ENCODE results near the gene RASA2. TPM values are rescaled to one million over a fixed set of nuclear protein-coding genes. Genes with fewer than 3 reads are reported as not detected.

RASA2 gene
- total and polyA plus RNA-seq, 2 of the 8 experiments (the other 6 are each of a cell fraction or from before 2014, with no cell fraction given): 3.5 to 15.9 TPM

GRCh38 chr3:141578202-141578973, 91.6 kb downstream of the RASA2 start:
- ChIA-PET CTCF (ENCODE audit: partially characterized antibody) (interaction anchor here (2.4 kb wide), 1 partner anchor 66 kb away, joined by 14 read pairs; no protein-coding TSS in a partner anchor), POLR2A (ENCODE audit: partially characterized antibody) (no interaction called here)
- no peak overlapping the region for H3K4me3 ChIP-seq (ENCODE audit: extremely low read depth in 1 of 4, insufficient read depth in 2 of 4, low read depth in 3 of 4, low read length in 4 of 4)
- H3K9ac ChIP-seq (replicated peaks in 1 of 4; ENCODE audit: extremely low read depth in 1 of 4, low read depth in 3 of 4, low read length in 3 of 4): no peak overlapping the region
- no peak overlapping the region for H4K8ac ChIP-seq (ENCODE audit: extremely low read depth, insufficient read depth, low read length)
- WGBS, 2 experiments (ENCODE audit: extremely low coverage in 1 of 2, insufficient coverage in 1 of 2, insufficient read length in 1 of 2, insufficient replicate concordance in 2 of 2, low coverage in 1 of 2, low lambda C conversion rate in 2 of 2, missing lambda C conversion rate in 1 of 2): 92% methylated on average over 4 of the region's 4 CpGs; no CpG with 5 or more reads in 1 of the 2 experiments
- no peak overlapping the region for H2AFZ ChIP-seq (ENCODE audit: low read length)
- H3K4me2 ChIP-seq (ENCODE audit: insufficient read depth in 1 of 2, low read depth in 2 of 2, low read length in 2 of 2): no peak overlapping the region
- H4K91ac ChIP-seq (replicated peaks; ENCODE audit: insufficient read length, low read length): no peak overlapping the region
- no peaks in the 10 kb centered on the region for H3K23me2 ChIP-seq (ENCODE audit: low read depth, low read length)
- no peak overlapping the region for H2BK15ac ChIP-seq (ENCODE audit: low read length)
- H3K4me1 ChIP-seq (replicated peaks in 1 of 4; ENCODE audit: control insufficient read depth in 3 of 4, insufficient read depth in 4 of 4, low read length in 3 of 4): no peaks in the 10 kb centered on the region
- H2BK20ac ChIP-seq (ENCODE audit: low read length): no peak overlapping the region
- H3K79me2 ChIP-seq (ENCODE audit: control insufficient read depth in 1 of 2, insufficient read depth in 2 of 2, low read length in 2 of 2): no peaks in the 10 kb centered on the region
- H3K23ac ChIP-seq (ENCODE audit: insufficient read length): no peak overlapping the region
- no peaks in the 10 kb centered on the region for H4K20me1 ChIP-seq (replicated peaks in 1 of 2; ENCODE audit: control insufficient read depth in 1 of 2, insufficient read depth in 2 of 2, low read length in 2 of 2)
- FAIRE-seq: no peak
- no peak overlapping the region for H3K14ac ChIP-seq (ENCODE audit: insufficient read length)
- H3K18ac ChIP-seq (ENCODE audit: extremely low read depth, low read length): no peak overlapping the region
- no peak overlapping the region for H3K4ac ChIP-seq (replicated peaks; ENCODE audit: insufficient read length, low read depth, low read length)
- no peak overlapping the region for H2AK5ac ChIP-seq (ENCODE audit: low read depth, low read length)
- H3K27ac ChIP-seq (ENCODE audit: low read depth, low read length): no peak overlapping the region
- H3K79me1 ChIP-seq (ENCODE audit: low read depth, low read length): no peaks in the 10 kb centered on the region
- no peak overlapping the region for H2BK5ac ChIP-seq (ENCODE audit: low read depth, low read length)
- H3K9me3 ChIP-seq (ENCODE audit: insufficient read depth in 2 of 2, low read depth in 1 of 2, low read length in 1 of 2): no peaks in the 10 kb centered on the region
- peaks cover 0 to 27% (median 12%) of the 10 kb centered on the region in 4 experiments; a peak in 6 of 8 replicates for H3K36me3 ChIP-seq (ENCODE audit: control insufficient read depth in 2 of 4, insufficient read depth in 4 of 4, low read length in 3 of 4)
- DNase-seq (ENCODE audit: low read depth in 1 of 2, low spot score in 2 of 2): no peak
- H2BK120ac ChIP-seq (replicated peaks; ENCODE audit: low read depth, low read length): no peak overlapping the region
- H4K5ac ChIP-seq (ENCODE audit: insufficient read length, low read depth, low read length): no peak overlapping the region
- no peak overlapping the region for H3K56ac ChIP-seq (replicated peaks; ENCODE audit: insufficient read length, low read depth, low read length)
- H3K27me3 ChIP-seq (replicated peaks in 1 of 4; ENCODE audit: control insufficient read depth in 3 of 4, extremely low read depth in 1 of 4, insufficient read depth in 3 of 4, low read length in 3 of 4): no peaks in the 10 kb centered on the region
- no peak overlapping the region for H2BK12ac ChIP-seq (ENCODE audit: low read depth, low read length)
- TF ChIP-seq CBX5 (IDR thresholded peaks at IDR 0.05; ENCODE audit: low read depth, low read length) (no peak), POLR2A (IDR thresholded peaks at IDR 0.05; ENCODE audit: control extremely low read depth in 1 of 2, low read depth in 2 of 2, low read length in 2 of 2) (no peak), POLR2AphosphoS5 (IDR thresholded peaks at IDR 0.05; ENCODE audit: low read depth, low read length) (no peak), MAX (IDR thresholded peaks at IDR 0.05) (no peak), CTBP2 (IDR thresholded peaks at IDR 0.05; ENCODE audit: borderline replicate concordance, insufficient read depth, insufficient read length, low read length) (no peak), ASH2L (IDR thresholded peaks at IDR 0.05; ENCODE audit: low read length) (no peak), RBBP5 (IDR thresholded peaks at IDR 0.05; ENCODE audit: borderline replicate concordance, low read depth, low read length) (no peak)

All from H1 (cell line).